Stimulated activated CD4-positive, alpha-beta T cell treated with anti-CD3 and anti-CD28 coated beads, Interleukin-4, amount 100 ng/mL, for 4 hours (primary cell): ENCODE results near the gene ATP8B1.

Experiments
- DNase-seq, 2 experiments: peaks; one replicate each; pipeline ENCODE4 v3.0.0-alpha.2; 2020

The ATP8B1 gene

GRCh38 chr18:57715671-57716070, 87.4 kb downstream of the ATP8B1 start:
- no peak for DNase-seq

- DNase-seq, result no peak
Observed at GRCh38 chr18:57715073-57715472, 88.0 kb downstream of the ATP8B1 start.

GRCh38 chr18:57710226-57710625, 92.9 kb downstream of the ATP8B1 start:
- no peak for DNase-seq

- no peak for DNase-seq
Observed at GRCh38 chr18:57709335-57709734, 93.8 kb downstream of the ATP8B1 start.

- no peak for DNase-seq
Observed at GRCh38 chr18:57708288-57708687, 94.8 kb downstream of the ATP8B1 start.

- DNase-seq, result no peak
Observed at GRCh38 chr18:57705832-57706595, 97.1 kb downstream of the ATP8B1 start.

- no peak for DNase-seq
Observed at GRCh38 chr18:57705011-57705410, 98.1 kb downstream of the ATP8B1 start.

- DNase-seq, result no peak
Observed at GRCh38 chr18:57698571-57699276, 104.4 kb downstream of the ATP8B1 start.

GRCh38 chr18:57697426-57697825, 105.7 kb downstream of the ATP8B1 start:
- DNase-seq, result no peak

- no peak for DNase-seq
Observed at GRCh38 chr18:57696271-57696670, 106.8 kb downstream of the ATP8B1 start.

- DNase-seq, result no peak
Observed at GRCh38 chr18:57691363-57691762, 111.8 kb downstream of the ATP8B1 start.

- DNase-seq, result no peak
Observed at GRCh38 chr18:57687970-57688369, 115.1 kb downstream of the ATP8B1 start.

GRCh38 chr18:57683470-57683869, 119.6 kb downstream of the ATP8B1 start:
- no peak for DNase-seq

- DNase-seq, result no peak
Observed at GRCh38 chr18:57677262-57678211, 125.6 kb downstream of the ATP8B1 start.

- DNase-seq, result no peak
Observed at GRCh38 chr18:57674891-57675290, 128.2 kb downstream of the ATP8B1 start.

- no peak for DNase-seq
Observed at GRCh38 chr18:57670046-57670445, 133.1 kb downstream of the ATP8B1 start.

GRCh38 chr18:57668021-57668420, 135.1 kb downstream of the ATP8B1 start:
- DNase-seq, result no peak

GRCh38 chr18:57666818-57667497, 136.2 kb downstream of the ATP8B1 start:
- no peak for DNase-seq

- no peak for DNase-seq
Observed at GRCh38 chr18:57664568-57665165, 138.4 kb downstream of the ATP8B1 start.

- no peak for DNase-seq
Observed at GRCh38 chr18:57660961-57661360, 142.2 kb downstream of the ATP8B1 start.

- DNase-seq, result no peak
Observed at GRCh38 chr18:57659460-57660102, 143.5 kb downstream of the ATP8B1 start.

GRCh38 chr18:57657542-57657941, 145.6 kb downstream of the ATP8B1 start:
- no peak for DNase-seq
